ENCODE measurements around the gene GID8. TPM values are rescaled to one million over a fixed set of nuclear protein-coding genes. Genes with fewer than 3 reads are reported as not detected.

GID8 gene
- total RNA-seq, 4 donors from 2014 or later: 30.4 to 57.0 (median 45.1) TPM

DNA sequence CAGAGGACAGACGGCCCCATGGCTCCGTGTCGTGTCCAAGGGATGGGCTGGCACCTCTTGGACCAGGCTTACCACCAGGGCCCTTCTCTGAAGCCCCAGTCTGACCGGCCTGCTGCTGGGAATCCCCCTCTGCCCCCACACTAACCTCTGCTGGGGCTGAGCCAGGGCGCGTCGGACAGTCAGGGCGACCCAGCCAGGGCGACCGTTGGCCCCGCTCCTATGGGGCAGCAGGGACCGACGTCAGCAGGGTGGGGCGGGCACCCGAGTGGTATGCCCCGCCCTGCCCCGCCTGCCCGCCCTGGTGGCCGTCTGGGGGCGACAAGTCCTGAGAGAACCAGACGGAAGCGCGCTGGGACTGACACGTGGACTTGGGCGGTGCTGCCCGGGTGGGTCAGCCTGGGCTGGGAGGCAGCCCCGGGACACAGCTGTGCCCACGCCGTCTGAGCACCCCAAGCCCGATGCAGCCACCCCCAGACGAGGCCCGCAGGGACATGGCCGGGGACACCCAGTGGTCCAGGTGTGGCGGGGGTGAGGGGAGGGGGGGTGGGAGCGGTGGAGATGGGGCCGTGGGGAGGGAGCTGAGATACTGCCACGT is 14.5 kb downstream of the GID8 start, which contains the start of gene SLC17A9:
Gene SLC17A9, plus strand, starts transcription at position 337 of the 595 bp plus-strand sequence. Its CDS starts 122 bp downstream, at position 459.
- H3K4me3 ChIP-seq: peak within 1 kb of the TSS; percentile 42
- peaks cover 30% of the 10 kb centered on the region for H3K4me1 ChIP-seq
- H3K27ac ChIP-seq: peak within 1 kb of the TSS; percentile 57
- H3K27me3 ChIP-seq: no peaks in the 10 kb centered on the region
- 9% methylated on average over 24 of the region's 37 CpGs for WGBS
- TF ChIP-seq POLR2A (IDR thresholded peaks at IDR 0.05) (no peak), POLR2AphosphoS5 (IDR thresholded peaks at IDR 0.05) (no peak), CTCF (IDR thresholded peaks at IDR 0.05) (no peak), EP300 (IDR thresholded peaks at IDR 0.05) (no peak)
- peaks cover 26% of the 10 kb centered on the region for H3K36me3 ChIP-seq
- DNase-seq (ENCODE audit: low spot score in 2 of 2): peak; percentile 82 to 91
- H3K9me3 ChIP-seq: no peaks in the 10 kb centered on the region

DNA sequence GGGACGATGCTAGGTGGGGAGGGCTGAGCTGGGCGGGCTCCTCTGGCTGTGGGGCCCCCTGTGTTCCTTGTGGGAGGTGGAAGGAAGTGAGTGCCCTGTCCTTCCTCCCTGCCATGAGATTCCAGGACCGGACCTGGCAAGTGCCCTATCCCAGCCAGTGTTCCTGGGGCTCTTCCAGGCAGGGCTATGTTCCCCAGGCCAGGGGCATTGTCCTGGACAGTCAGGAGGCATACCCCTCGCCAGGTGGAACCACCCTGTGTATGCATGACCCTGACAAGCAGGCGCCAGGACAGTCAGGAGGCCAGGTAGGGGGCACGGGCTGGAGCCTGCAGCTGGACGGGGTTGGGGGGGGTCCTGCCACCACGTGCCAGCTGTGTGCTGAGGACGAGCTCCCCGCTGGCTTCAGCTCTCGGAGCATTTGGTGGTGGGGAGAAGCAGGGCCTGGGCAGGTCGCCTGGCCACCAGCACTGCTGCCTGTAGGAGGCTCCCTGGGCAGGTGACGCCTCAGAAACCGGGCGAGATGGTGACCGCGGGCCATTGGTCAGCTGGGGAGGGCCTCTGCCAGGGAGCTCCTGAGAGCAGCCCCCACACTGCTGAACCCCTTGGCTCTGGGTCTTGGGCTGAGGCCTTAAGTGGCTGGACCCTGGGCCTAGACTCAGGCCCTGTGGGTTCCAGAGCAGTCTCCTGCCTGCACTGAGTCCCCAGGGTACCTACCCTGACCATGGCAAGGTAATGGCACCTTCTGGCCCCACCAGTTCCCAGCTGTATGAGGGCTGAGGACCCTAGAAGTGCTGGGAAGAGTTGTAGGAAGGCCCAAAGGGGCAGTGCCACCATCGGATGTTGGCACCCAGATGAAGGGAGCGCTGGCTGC is 15.3 kb downstream of the GID8 start:
- H3K27me3 ChIP-seq: no peaks in the 10 kb centered on the region
- TF ChIP-seq POLR2AphosphoS5 (IDR thresholded peaks at IDR 0.05) (no peak), POLR2A (IDR thresholded peaks at IDR 0.05) (no peak), CTCF (IDR thresholded peaks at IDR 0.05) (no peak), EP300 (IDR thresholded peaks at IDR 0.05) (no peak)
- peak overlapping the region; percentile 57 for H3K27ac ChIP-seq
- DNase-seq (ENCODE audit: low spot score in 2 of 2): no peak
- no peaks in the 10 kb centered on the region for H3K9me3 ChIP-seq
- H3K4me3 ChIP-seq: peak overlapping the region; percentile 42
- peaks cover 18% of the 10 kb centered on the region for H3K36me3 ChIP-seq
- H3K4me1 ChIP-seq: peaks cover 30% of the 10 kb centered on the region
- 50% methylated on average over 9 of the region's 19 CpGs for WGBS

DNA sequence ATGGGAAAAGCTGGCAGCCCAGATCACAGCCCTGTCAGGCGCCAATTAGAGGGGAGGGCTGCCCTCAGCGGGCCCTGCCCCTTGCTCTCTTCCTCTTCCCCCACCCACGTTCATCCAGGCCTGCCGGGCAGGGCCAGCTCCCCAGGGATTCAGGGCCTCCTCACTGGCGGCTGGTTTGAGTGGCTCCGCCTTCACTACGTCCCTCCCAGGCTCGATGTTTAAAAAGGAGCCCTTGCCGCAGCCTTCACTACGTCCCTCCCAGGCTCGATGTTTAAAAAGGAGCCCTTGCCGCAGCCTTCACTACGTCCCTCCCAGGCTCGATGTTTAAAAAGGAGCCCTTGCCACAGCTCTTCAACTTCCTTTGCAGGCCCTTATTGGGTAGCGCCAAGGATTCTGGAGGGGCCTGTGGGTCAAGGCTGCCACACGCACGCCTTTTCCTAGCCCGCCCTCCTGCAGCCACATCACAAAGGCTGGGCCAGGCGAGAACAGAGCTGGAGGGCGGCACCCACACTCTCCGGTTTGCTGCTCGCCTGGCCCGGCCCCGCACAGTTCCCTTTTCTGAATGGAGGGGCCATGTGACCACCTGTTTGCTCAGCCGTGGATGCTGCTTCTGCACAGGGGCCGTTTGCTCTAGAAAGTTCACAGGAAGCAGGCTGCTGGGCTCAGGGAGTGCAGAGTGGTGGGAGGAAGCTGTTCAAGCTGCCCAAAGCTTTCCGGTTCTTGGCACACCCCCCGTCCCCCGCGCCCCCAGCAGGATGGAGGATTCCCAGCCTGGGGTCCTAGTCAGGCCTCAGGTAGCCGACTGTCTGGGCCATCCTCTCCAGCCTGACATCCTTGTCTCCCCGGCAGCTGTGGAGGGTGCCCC is 16.1 kb downstream of the GID8 start:
- Histone ChIP-seq H3K4me3 (peak overlapping the region; percentile 42), H3K4me1 (peaks cover 30% of the 10 kb centered on the region), H3K36me3 (peaks cover 15% of the 10 kb centered on the region), H3K9me3 (no peaks in the 10 kb centered on the region), H3K27ac (peak overlapping the region; percentile 57), H3K27me3 (no peaks in the 10 kb centered on the region)
- DNase-seq (ENCODE audit: low spot score in 2 of 2): no peak
- TF ChIP-seq CTCF (IDR thresholded peaks at IDR 0.05) (no peak), EP300 (IDR thresholded peaks at IDR 0.05) (no peak), POLR2AphosphoS5 (IDR thresholded peaks at IDR 0.05) (no peak), POLR2A (IDR thresholded peaks at IDR 0.05) (no peak)
- WGBS: 2% methylated on average over 17 of the region's 32 CpGs

GRCh38 chr20:62955519-62956386 is 17.8 kb downstream of the GID8 start:
- Histone ChIP-seq H3K27ac (no peak overlapping the region), H3K27me3 (no peaks in the 10 kb centered on the region), H3K36me3 (peaks cover 2% of the 10 kb centered on the region), H3K9me3 (no peaks in the 10 kb centered on the region), H3K4me1 (peaks cover 30% of the 10 kb centered on the region), H3K4me3 (no peak overlapping the region)
- no peak for TF ChIP-seq POLR2A (IDR thresholded peaks at IDR 0.05)
- TF ChIP-seq POLR2AphosphoS5 (IDR thresholded peaks at IDR 0.05): no peak
- TF ChIP-seq CTCF (IDR thresholded peaks at IDR 0.05): no peak
- TF ChIP-seq EP300 (IDR thresholded peaks at IDR 0.05): no peak
- DNase-seq (ENCODE audit: low spot score in 2 of 2): no peak
- 81% methylated on average over 9 of the region's 23 CpGs for WGBS
